Smooth muscle cell (in vitro differentiated cells): ENCODE results near the gene CYP26B1. TPM values are rescaled to one million over a fixed set of nuclear protein-coding genes. Genes with fewer than 3 reads are reported as not detected.

ENCODE experiments used
- DNase-seq: peaks from one replicate; lab custom pipeline; 2025; ENCODE audit not compliant: unreplicated experiment; lab: John Stamatoyannopoulos, UW
- H2AFZ ChIP-seq: fragments of 200-600 bp; sonication (generic); 2 replicates; pipeline ENCODE4 v1.6.0; 2016; ENCODE audit warnings: antibody characterized with exemption, low read depth, mild to moderate bottlenecking
- H3F3A ChIP-seq: fragments of 200-600 bp; sonication (generic); 2 replicates; pipeline ENCODE4 v1.6.0; 2017; ENCODE audit warnings: antibody characterized with exemption, low read depth
- H3K27ac ChIP-seq: fragments of 200-600 bp; sonication (generic); 2 replicates; pipeline ENCODE4 v1.5.1; 2016; ENCODE audit warnings: low read depth, mild to moderate bottlenecking
- H3K27me3 ChIP-seq: fragments of 200-600 bp; sonication (generic); 2 replicates; pipeline ENCODE4 v1.6.1; 2016; ENCODE audit warnings: low read depth, mild to moderate bottlenecking
- H3K36me3 ChIP-seq: fragments of 200-600 bp; sonication (generic); 2 replicates; pipeline ENCODE4 v1.5.1; 2016; ENCODE audit warnings: low read depth
- H3K4me1 ChIP-seq: fragments of 200-600 bp; sonication (generic); 2 replicates; pipeline ENCODE4 v1.5.1; 2016; ENCODE audit warnings: low read depth
- H3K4me2 ChIP-seq: fragments of 200-600 bp; sonication (generic); 2 replicates; pipeline ENCODE4 v1.6.0; 2016; ENCODE audit warnings: mild to moderate bottlenecking
- H3K4me3 ChIP-seq: fragments of 200-600 bp; sonication (generic); 2 replicates; pipeline ENCODE4 v1.5.1; 2016; ENCODE audit warnings: mild to moderate bottlenecking
- H3K79me2 ChIP-seq: fragments of 200-600 bp; sonication (generic); 2 replicates; pipeline ENCODE4 v1.6.0; 2016; ENCODE audit warnings: low read depth, mild to moderate bottlenecking
- H3K9ac ChIP-seq: fragments of 200-600 bp; sonication (generic); 2 replicates; pipeline ENCODE4 v1.6.0; 2016; ENCODE audit warnings: low read depth
- H3K9me3 ChIP-seq: fragments of 200-600 bp; sonication (generic); replicated peaks from 2 replicates; pipeline ENCODE4 v1.5.1; 2016; ENCODE audit warnings: low read depth
- H4K20me1 ChIP-seq: fragments of 200-600 bp; sonication (generic); 2 replicates; pipeline ENCODE4 v1.6.0; 2016; ENCODE audit warnings: low read depth
- CTCF ChIP-seq: fragments of 200-600 bp; sonication (generic); IDR thresholded peaks from 2 replicates; pipeline ENCODE4 v1.5.1; 2017; ENCODE audit warnings: borderline replicate concordance, mild to moderate bottlenecking, antibody characterized with exemption; ENCODE audit not compliant: insufficient read depth, poor library complexity, severe bottlenecking
- WGBS: methylation state at CpG from one replicate; pipeline ENCODE4 v1.1.7; 2016; ENCODE audit warnings: low lambda C conversion rate; 5-methylcytosine and 5-hydroxymethylcytosine counted together
- polyA plus RNA-seq: library from polyadenylated mRNA; unstranded; fragments of >200 nt; fragmentation: Nextera tagmentation; extraction: Ambion mirVana; gene quantifications from 2 replicates; pipeline ENCODE4 v1.2.1, GENCODE V29; 2016
- total RNA-seq: library from RNA; depleted of rRNA; stranded (reverse); fragments of >200 nt; gene quantifications from 2 replicates; pipeline ENCODE4 v1.2.3, GENCODE V29; 2014

The CYP26B1 gene
- total and polyA plus RNA-seq, 2 experiments from 2014 or later: 0.48 to 1.1 TPM

- H3K9ac ChIP-seq: no peak overlapping the region
- peak overlapping the region; percentile 54 for H3K4me3 ChIP-seq
- H3K36me3 ChIP-seq: no peaks in the 10 kb centered on the region
- H3K27ac ChIP-seq: no peak overlapping the region
- H3K27me3 ChIP-seq: peaks cover 62% of the 10 kb centered on the region
- no peak overlapping the region for H2AFZ ChIP-seq
- WGBS: 12% methylated on average over 44 of the region's 50 CpGs
- no peak for DNase-seq
- H3K79me2 ChIP-seq: no peaks in the 10 kb centered on the region
- no peaks in the 10 kb centered on the region for H4K20me1 ChIP-seq
- no peaks in the 10 kb centered on the region for H3K9me3 ChIP-seq
- TF ChIP-seq CTCF: no peak
- peaks cover 47% of the 10 kb centered on the region for H3K4me1 ChIP-seq
- H3K4me2 ChIP-seq: peak overlapping the region; percentile 88
- no peaks in the 10 kb centered on the region for H3F3A ChIP-seq
These were observed 4.9 kb downstream of the CYP26B1 start for GRCh38 chr2:72142570-72143440.

DNA sequence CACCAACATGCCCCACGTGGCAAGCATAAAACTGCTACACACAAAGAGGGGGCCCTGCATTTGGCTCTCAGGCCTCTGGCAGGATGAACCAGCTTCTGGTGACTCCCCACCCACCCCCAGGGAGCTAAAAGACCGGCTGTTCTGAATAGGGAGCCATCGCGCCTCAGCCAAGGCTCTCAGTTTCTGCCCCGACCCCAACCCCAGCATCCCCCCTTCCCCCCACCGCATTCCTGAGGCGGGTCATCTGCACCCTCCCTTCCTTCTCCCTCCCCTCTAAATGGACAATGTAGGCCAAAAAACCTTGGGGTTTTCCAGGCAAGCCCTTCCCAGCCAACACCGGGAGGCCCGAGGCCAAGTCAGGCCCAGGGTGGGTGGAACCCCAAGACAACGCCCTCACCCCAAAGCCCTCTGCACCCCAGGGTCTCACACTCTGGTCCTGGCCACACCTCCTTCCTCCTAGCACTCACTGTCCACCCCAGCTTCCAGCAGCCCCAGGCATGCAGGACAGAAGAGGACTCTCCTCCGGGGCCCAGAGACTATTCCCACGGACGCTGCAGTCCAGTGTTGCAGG, 5.7 kb downstream of the CYP26B1 start:
- H3K79me2 ChIP-seq: no peaks in the 10 kb centered on the region
- no peak for DNase-seq
- H3K4me1 ChIP-seq: peaks cover 42% of the 10 kb centered on the region
- no peaks in the 10 kb centered on the region for H3F3A ChIP-seq
- H3K27ac ChIP-seq: no peak overlapping the region
- H2AFZ ChIP-seq: no peak overlapping the region
- H3K9me3 ChIP-seq: no peaks in the 10 kb centered on the region
- H3K9ac ChIP-seq: no peak overlapping the region
- H4K20me1 ChIP-seq: no peaks in the 10 kb centered on the region
- TF ChIP-seq CTCF: no peak
- H3K36me3 ChIP-seq: no peaks in the 10 kb centered on the region
- peaks cover 54% of the 10 kb centered on the region for H3K27me3 ChIP-seq
- 85% methylated on average over 10 of the region's 13 CpGs for WGBS
- no peak overlapping the region for H3K4me3 ChIP-seq
- no peak overlapping the region for H3K4me2 ChIP-seq

DNA sequence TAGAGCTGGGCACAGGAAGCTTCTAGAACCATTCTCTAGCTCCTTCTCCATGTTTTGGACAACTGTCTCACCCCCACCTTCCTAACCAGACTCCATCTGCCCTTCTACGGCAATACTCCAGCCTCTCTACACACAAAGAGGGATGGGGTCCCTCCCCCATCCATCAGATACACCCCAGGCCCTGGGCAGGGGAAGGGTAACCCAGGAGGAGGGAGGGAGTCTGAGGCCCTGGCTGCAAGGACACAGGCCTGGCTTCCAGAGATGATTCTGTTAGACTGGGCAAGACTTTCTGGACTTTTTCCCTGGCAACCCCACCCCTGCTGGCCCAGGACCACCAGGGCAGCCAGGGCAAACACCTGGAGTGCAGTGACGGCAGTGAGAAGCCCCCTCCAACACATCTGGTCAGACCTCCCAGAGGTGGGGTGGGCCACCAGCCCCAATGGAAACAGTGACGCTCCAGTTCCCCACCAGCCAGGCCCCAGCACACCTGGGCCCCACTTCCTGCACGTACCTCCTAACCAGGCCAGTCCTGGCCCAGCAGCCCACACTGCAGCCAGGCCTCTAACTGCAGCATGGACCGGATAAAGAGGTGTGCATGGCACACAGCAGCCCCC, 6.5 kb downstream of the CYP26B1 start:
- H3K27me3 ChIP-seq: peaks cover 45% of the 10 kb centered on the region
- no peak overlapping the region for H3K9ac ChIP-seq
- WGBS: 94% methylated on average over 5 of the region's 5 CpGs
- no peak for DNase-seq
- no peak overlapping the region for H3K27ac ChIP-seq
- H3K9me3 ChIP-seq: no peaks in the 10 kb centered on the region
- TF ChIP-seq CTCF: no peak
- no peaks in the 10 kb centered on the region for H3F3A ChIP-seq
- no peak overlapping the region for H3K4me2 ChIP-seq
- H3K36me3 ChIP-seq: no peaks in the 10 kb centered on the region
- H3K4me3 ChIP-seq: no peak overlapping the region
- peaks cover 39% of the 10 kb centered on the region for H3K4me1 ChIP-seq
- H4K20me1 ChIP-seq: no peaks in the 10 kb centered on the region
- no peak overlapping the region for H2AFZ ChIP-seq
- no peaks in the 10 kb centered on the region for H3K79me2 ChIP-seq
